ENCODE results near the gene GAK. TPM values are rescaled to one million over a fixed set of nuclear protein-coding genes. Genes with fewer than 3 reads are reported as not detected.
A peak's percentile ranks its signal among the peaks of the same experiment; 100 is the strongest.
"Not testable (repeated sequence)": the region's sequence is repeated elsewhere in the genome, so short reads cannot be mapped to it uniquely, and the experiment has no call there.

GAK gene
- total and polyA plus RNA-seq, 2 donors from 2014 or later, result 92.0 to 124 TPM

DNA sequence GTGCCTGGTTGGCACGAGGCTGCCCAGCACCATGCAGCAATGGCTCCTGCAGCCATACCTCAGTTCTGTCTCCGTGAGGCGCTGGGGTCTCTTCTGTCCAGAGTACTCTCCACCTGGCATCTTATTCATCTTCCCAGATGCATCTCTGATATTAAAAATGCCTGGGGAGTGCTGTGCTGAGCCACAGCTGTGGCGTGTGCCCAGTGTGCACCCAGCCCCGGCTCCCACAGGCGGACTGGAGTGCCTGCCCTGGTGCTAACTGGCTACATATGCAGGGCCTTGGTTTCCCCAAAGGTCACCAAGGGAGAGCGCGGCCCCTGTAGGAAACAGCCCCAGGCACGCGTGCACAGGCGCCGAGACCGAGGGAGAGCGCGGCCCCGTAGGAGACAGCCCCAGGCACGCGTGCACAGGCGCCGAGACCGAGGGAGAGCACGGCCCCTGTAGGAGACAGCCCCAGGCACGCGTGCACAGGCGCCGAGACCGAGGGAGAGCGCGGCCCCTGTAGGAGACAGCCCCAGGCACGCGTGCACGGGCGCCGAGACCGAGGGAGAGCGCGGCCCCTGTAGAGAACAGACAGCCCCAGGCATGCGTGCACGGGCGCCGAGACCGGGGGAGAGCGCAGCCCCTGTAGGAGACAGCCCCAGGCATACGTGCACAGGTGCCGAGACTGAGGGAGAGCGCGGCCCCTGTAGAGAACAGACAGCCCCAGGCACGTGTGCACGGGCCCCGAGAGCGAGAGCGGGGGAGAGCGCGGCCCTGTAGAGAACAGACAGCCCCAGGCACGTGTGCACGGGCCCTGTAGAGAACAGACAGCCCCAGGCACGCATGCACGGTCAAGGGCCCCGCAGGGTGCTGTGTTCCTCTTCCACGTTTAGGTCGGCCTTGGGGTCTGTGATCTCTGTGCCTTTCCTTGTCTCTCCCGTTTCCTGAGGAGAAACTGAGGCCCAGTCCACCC, 14.7 kb upstream of the GAK start:
- no peak overlapping the region for H3K9ac ChIP-seq (ENCODE audit: low read length in 3 of 3)
- H3K36me3 ChIP-seq (ENCODE audit: control insufficient read depth in 2 of 3, insufficient read depth in 3 of 3, low read length in 3 of 3), result no peaks in the 10 kb centered on the region
- intact Hi-C loops (cut with DNase I), result no loop called here
- TF ChIP-seq, protein P1, sequence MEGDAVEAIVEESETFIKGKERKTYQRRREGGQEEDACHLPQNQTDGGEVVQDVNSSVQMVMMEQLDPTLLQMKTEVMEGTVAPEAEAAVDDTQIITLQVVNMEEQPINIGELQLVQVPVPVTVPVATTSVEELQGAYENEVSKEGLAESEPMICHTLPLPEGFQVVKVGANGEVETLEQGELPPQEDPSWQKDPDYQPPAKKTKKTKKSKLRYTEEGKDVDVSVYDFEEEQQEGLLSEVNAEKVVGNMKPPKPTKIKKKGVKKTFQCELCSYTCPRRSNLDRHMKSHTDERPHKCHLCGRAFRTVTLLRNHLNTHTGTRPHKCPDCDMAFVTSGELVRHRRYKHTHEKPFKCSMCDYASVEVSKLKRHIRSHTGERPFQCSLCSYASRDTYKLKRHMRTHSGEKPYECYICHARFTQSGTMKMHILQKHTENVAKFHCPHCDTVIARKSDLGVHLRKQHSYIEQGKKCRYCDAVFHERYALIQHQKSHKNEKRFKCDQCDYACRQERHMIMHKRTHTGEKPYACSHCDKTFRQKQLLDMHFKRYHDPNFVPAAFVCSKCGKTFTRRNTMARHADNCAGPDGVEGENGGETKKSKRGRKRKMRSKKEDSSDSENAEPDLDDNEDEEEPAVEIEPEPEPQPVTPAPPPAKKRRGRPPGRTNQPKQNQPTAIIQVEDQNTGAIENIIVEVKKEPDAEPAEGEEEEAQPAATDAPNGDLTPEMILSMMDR (IDR thresholded peaks at IDR 0.05; ENCODE audit: borderline replicate concordance, extremely low read depth, insufficient read depth), result no peak
- no peaks in the 10 kb centered on the region for H3K27me3 ChIP-seq (ENCODE audit: control insufficient read depth, insufficient read depth, low read length)
- H3K4me1 ChIP-seq (ENCODE audit: control insufficient read depth in 2 of 3, insufficient read depth in 2 of 3, low read depth in 1 of 3, low read length in 3 of 3), result no peaks in the 10 kb centered on the region
- no peak overlapping the region for H3K4me3 ChIP-seq (ENCODE audit: low read length in 3 of 3)
- H3K9me3 ChIP-seq (ENCODE audit: control insufficient read depth in 2 of 3, insufficient read depth in 1 of 3, low read length in 3 of 3), result no peaks in the 10 kb centered on the region
- H3K27ac ChIP-seq (ENCODE audit: low read depth in 2 of 2, low read length in 2 of 2), result no peak overlapping the region
- no peak for FAIRE-seq
- peak in 2 of 5 donors; percentile 45 to 49 for DNase-seq

DNA sequence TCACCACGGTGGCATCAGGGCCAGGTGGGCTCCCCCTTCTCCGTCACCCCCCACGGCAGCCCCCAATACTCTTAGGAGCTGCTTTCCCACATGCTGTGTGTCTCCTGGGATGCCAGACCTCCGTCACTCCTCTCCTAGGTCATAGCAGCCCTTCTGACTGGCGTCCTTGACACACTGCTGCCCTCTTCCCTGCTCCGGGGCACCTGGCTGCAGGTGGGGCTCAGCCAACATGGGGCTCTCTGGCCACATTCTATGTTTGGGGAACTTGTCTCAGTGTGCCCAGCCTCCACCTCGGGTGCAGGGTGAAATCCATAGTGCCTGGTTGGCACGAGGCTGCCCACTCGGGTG, 14.0 kb upstream of the GAK start:
- Histone ChIP-seq H3K9me3 (ENCODE audit: control insufficient read depth in 2 of 3, insufficient read depth in 1 of 3, low read length in 3 of 3) (no peaks in the 10 kb centered on the region), H3K4me3 (ENCODE audit: low read length in 3 of 3) (no peak overlapping the region), H3K4me1 (ENCODE audit: control insufficient read depth in 2 of 3, insufficient read depth in 2 of 3, low read depth in 1 of 3, low read length in 3 of 3) (no peaks in the 10 kb centered on the region), H3K27ac (ENCODE audit: low read depth in 2 of 2, low read length in 2 of 2) (no peak overlapping the region), H3K36me3 (ENCODE audit: control insufficient read depth in 2 of 3, insufficient read depth in 3 of 3, low read length in 3 of 3) (no peaks in the 10 kb centered on the region), H3K9ac (ENCODE audit: low read length in 3 of 3) (no peak overlapping the region), H3K27me3 (ENCODE audit: control insufficient read depth, insufficient read depth, low read length) (no peaks in the 10 kb centered on the region)
- peak in 2 of 5 donors; percentile 35 to 66 for DNase-seq
- no peak for FAIRE-seq
- TF ChIP-seq, protein P1 (IDR thresholded peaks at IDR 0.05; ENCODE audit: borderline replicate concordance, extremely low read depth, insufficient read depth), result no peak
- intact Hi-C loops (cut with DNase I), result no loop called here

- no peaks in the 10 kb centered on the region for H3K4me1 ChIP-seq (ENCODE audit: control insufficient read depth in 2 of 3, insufficient read depth in 2 of 3, low read depth in 1 of 3, low read length in 3 of 3)
- DNase-seq (peak in 3 of 5 donors; percentile 35 to 46 (median 38)), FAIRE-seq (no peak)
- no peaks in the 10 kb centered on the region for H3K36me3 ChIP-seq (ENCODE audit: control insufficient read depth in 2 of 3, insufficient read depth in 3 of 3, low read length in 3 of 3)
- no peak overlapping the region for H3K9ac ChIP-seq (ENCODE audit: low read length in 3 of 3)
- no peak overlapping the region for H3K27ac ChIP-seq (ENCODE audit: low read depth in 2 of 2, low read length in 2 of 2)
- no peaks in the 10 kb centered on the region for H3K27me3 ChIP-seq (ENCODE audit: control insufficient read depth, insufficient read depth, low read length)
- intact Hi-C loops (cut with DNase I), result no loop called here
- peak overlapping the region in 1 of 3 donors; percentile 6 for H3K4me3 ChIP-seq (ENCODE audit: low read length in 3 of 3)
- no peaks in the 10 kb centered on the region for H3K9me3 ChIP-seq (ENCODE audit: control insufficient read depth in 2 of 3, insufficient read depth in 1 of 3, low read length in 3 of 3)
- TF ChIP-seq, protein P1 (IDR thresholded peaks at IDR 0.05; ENCODE audit: borderline replicate concordance, extremely low read depth, insufficient read depth), result no peak
These were observed 13.4 kb upstream of the GAK start for GRCh38 chr4:945274-946102.

- FAIRE-seq; H3K9me3 ChIP-seq (ENCODE audit: control insufficient read depth in 2 of 3, insufficient read depth in 1 of 3, low read length in 3 of 3); intact Hi-C loops (cut with DNase I); H3K4me1 ChIP-seq (ENCODE audit: control insufficient read depth in 2 of 3, insufficient read depth in 2 of 3, low read depth in 1 of 3, low read length in 3 of 3); H3K9ac ChIP-seq (ENCODE audit: low read length in 3 of 3); H3K4me3 ChIP-seq (ENCODE audit: low read length in 3 of 3); H3K27ac ChIP-seq (ENCODE audit: low read depth in 2 of 2, low read length in 2 of 2); H3K27me3 ChIP-seq (ENCODE audit: control insufficient read depth, insufficient read depth, low read length); DNase-seq; H3K36me3 ChIP-seq (ENCODE audit: control insufficient read depth in 2 of 3, insufficient read depth in 3 of 3, low read length in 3 of 3): not testable (repeated sequence)
These were observed 7.4 kb upstream of the GAK start for GRCh38 chr4:939508-939907.
